WTC11 (cell line): ENCODE measurements around the gene HSD17B3. TPM values are rescaled to one million over a fixed set of nuclear protein-coding genes. Genes with fewer than 3 reads are reported as not detected.

ENCODE experiments used
- ATAC-seq: fragments of 200-7000 bp; cut with Tn5 transposase; 2 replicates; pipeline ENCODE4 v1.10.0; 2021; ENCODE audit warnings: mild to moderate bottlenecking, moderate library complexity
- CTCF ChIA-PET: fragments of 300-600 bp; sonication (Branson Sonifier 250); formaldehyde crosslinking; loops from one replicate; lab custom pipeline; 2021; ENCODE audit warnings: antibody characterized with exemption; lab: Charles Lee
- POLR2A ChIA-PET: fragments of 350-600 bp; sonication (Branson Sonifier 250); formaldehyde crosslinking; loops from one replicate; lab custom pipeline; 2021; ENCODE audit warnings: antibody characterized with exemption; lab: Charles Lee
- DNase-seq: peaks from one replicate; pipeline ENCODE4 v3.0.0; 2021; ENCODE audit warnings: low spot score
- H3K27ac Mint-ChIP-seq: 2 replicates; pipeline ENCODE4 v1.8.0; 2021; ENCODE audit warnings: mixed read lengths
- H3K27me3 Mint-ChIP-seq: 2 replicates; pipeline ENCODE4 v1.8.0; 2021; ENCODE audit warnings: low read depth, mild to moderate bottlenecking, moderate library complexity, mixed read lengths
- H3K36me3 Mint-ChIP-seq: 2 replicates; pipeline ENCODE4 v1.8.0; 2021; ENCODE audit warnings: mixed read lengths
- H3K4me1 Mint-ChIP-seq: 2 replicates; pipeline ENCODE4 v1.8.0; 2022; ENCODE audit warnings: mixed read lengths
- H3K4me3 Mint-ChIP-seq: 2 replicates; pipeline ENCODE4 v1.8.0; 2021; ENCODE audit warnings: mild to moderate bottlenecking, moderate library complexity, mixed read lengths
- H3K9me3 Mint-ChIP-seq: 2 replicates; pipeline ENCODE4 v1.8.0; 2021; ENCODE audit warnings: mixed read lengths
- FOXK1 ChIP-seq: sonication (generic); formaldehyde crosslinking; IDR thresholded peaks from 2 replicates; pipeline ENCODE4 v1.8.0; 2022; ENCODE audit warnings: mild to moderate bottlenecking, moderate library complexity, missing genetic modification reagents
- GABPB1 ChIP-seq: sonication (generic); formaldehyde crosslinking; IDR thresholded peaks from 2 replicates; pipeline ENCODE4 v1.8.1; 2023; ENCODE audit warnings: mild to moderate bottlenecking, missing genetic modification reagents
- NR1H2 ChIP-seq: sonication (generic); formaldehyde crosslinking; IDR thresholded peaks from 2 replicates; pipeline ENCODE4 v1.9.0; 2021; ENCODE audit warnings: mild to moderate bottlenecking, moderate library complexity, missing genetic modification reagents
- NR2C2 ChIP-seq: sonication (generic); formaldehyde crosslinking; IDR thresholded peaks from 2 replicates; pipeline ENCODE4 v1.8.0; 2022; ENCODE audit warnings: mild to moderate bottlenecking, missing genetic modification reagents
- RELA ChIP-seq: sonication (generic); formaldehyde crosslinking; IDR thresholded peaks from 2 replicates; pipeline ENCODE4 v1.8.1; 2022; ENCODE audit warnings: missing genetic modification reagents, mild to moderate bottlenecking, borderline replicate concordance
- SOX15 ChIP-seq: fragments of 250-450 bp; sonication (Bioruptor Pico); IDR thresholded peaks from 2 replicates; pipeline ENCODE4 v1.9.0; 2021; ENCODE audit warnings: mild to moderate bottlenecking
- ZNF138 ChIP-seq: sonication (generic); formaldehyde crosslinking; conservative IDR thresholded peaks from 2 replicates; pipeline ENCODE4 v1.8.1; 2022; ENCODE audit warnings: mild to moderate bottlenecking, moderate library complexity, missing genetic modification reagents
- total RNA-seq: library from RNA; stranded (reverse); gene quantifications from 3 replicates; pipeline ENCODE4 v1.2.3, GENCODE V29; 2021
- TF ChIP-seq, protein P1 (sequence below): sonication (generic); formaldehyde crosslinking; IDR thresholded peaks from 2 replicates; pipeline ENCODE4 v1.8.1; 2023; ENCODE audit warnings: mild to moderate bottlenecking, moderate library complexity, missing genetic modification reagents
- TF ChIP-seq, protein P2 (sequence below): sonication (generic); formaldehyde crosslinking; IDR thresholded peaks from 2 replicates; pipeline ENCODE4 v1.8.0; 2022; ENCODE audit warnings: mild to moderate bottlenecking, missing genetic modification reagents
- TF ChIP-seq, protein P3 (sequence below): sonication (generic); formaldehyde crosslinking; IDR thresholded peaks from 2 replicates; pipeline ENCODE4 v1.8.0; 2023; ENCODE audit warnings: missing genetic modification reagents
- TF ChIP-seq, protein P4 (sequence below): sonication (generic); formaldehyde crosslinking; IDR thresholded peaks from 2 replicates; pipeline ENCODE4 v1.8.1; 2023; ENCODE audit warnings: mild to moderate bottlenecking, missing genetic modification reagents
- TF ChIP-seq, protein P5 (sequence below): sonication (generic); formaldehyde crosslinking; IDR thresholded peaks from 2 replicates; pipeline ENCODE4 v1.8.1; 2022; ENCODE audit warnings: low read depth, missing genetic modification reagents, borderline replicate concordance
- TF ChIP-seq, protein P6 (sequence below): sonication (generic); formaldehyde crosslinking; IDR thresholded peaks from 2 replicates; pipeline ENCODE4 v1.8.1; 2022; ENCODE audit warnings: missing genetic modification reagents, borderline replicate concordance
- TF ChIP-seq, protein P7 (sequence below): fragments of 250-450 bp; sonication (Bioruptor Pico); conservative IDR thresholded peaks from 2 replicates; pipeline ENCODE4 v1.9.0; 2021; ENCODE audit warnings: mild to moderate bottlenecking
- TF ChIP-seq, protein P8 (sequence below): sonication (generic); formaldehyde crosslinking; IDR thresholded peaks from 2 replicates; pipeline ENCODE4 v1.8.1; 2023; ENCODE audit warnings: mild to moderate bottlenecking, missing genetic modification reagents, borderline replicate concordance
- TF ChIP-seq, protein P9 (sequence below): sonication (generic); formaldehyde crosslinking; IDR thresholded peaks from 2 replicates; pipeline ENCODE4 v1.8.1; 2023; ENCODE audit warnings: mild to moderate bottlenecking, missing genetic modification reagents

HSD17B3 gene
- total RNA-seq, 1 experiment from 2014 or later, result not detected

DNA sequence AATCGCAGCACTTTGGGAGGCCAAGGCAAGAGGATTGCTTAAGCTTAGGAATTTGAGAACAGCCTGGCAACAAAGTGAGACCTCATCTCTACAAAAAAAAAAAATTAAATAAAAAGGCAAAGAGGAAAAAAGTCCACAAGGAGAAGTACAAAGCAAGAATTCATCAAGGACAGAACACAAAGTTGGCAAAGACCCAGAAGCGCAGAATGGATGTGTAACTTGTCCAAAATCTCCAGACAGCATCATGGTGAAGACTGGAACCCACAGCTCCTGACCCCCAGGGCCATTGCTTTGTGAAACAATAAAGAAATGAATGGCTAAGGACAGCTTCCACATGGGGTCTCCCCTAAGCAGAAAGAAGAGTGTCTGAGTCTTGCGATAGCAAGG, 7.8 kb downstream of the HSD17B3 start:
- peaks cover 24% of the 10 kb centered on the region for H3K9me3 Mint-ChIP-seq
- TF ChIP-seq, protein P1, sequence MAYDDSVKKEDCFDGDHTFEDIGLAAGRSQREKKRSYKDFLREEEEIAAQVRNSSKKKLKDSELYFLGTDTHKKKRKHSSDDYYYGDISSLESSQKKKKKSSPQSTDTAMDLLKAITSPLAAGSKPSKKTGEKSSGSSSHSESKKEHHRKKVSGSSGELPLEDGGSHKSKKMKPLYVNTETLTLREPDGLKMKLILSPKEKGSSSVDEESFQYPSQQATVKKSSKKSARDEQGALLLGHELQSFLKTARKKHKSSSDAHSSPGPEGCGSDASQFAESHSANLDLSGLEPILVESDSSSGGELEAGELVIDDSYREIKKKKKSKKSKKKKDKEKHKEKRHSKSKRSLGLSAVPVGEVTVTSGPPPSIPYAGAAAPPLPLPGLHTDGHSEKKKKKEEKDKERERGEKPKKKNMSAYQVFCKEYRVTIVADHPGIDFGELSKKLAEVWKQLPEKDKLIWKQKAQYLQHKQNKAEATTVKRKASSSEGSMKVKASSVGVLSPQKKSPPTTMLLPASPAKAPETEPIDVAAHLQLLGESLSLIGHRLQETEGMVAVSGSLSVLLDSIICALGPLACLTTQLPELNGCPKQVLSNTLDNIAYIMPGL (CRISPR knock-in tag), result no peak
- no peak for TF ChIP-seq NR2C2 (CRISPR knock-in tag)
- TF ChIP-seq, protein P2, sequence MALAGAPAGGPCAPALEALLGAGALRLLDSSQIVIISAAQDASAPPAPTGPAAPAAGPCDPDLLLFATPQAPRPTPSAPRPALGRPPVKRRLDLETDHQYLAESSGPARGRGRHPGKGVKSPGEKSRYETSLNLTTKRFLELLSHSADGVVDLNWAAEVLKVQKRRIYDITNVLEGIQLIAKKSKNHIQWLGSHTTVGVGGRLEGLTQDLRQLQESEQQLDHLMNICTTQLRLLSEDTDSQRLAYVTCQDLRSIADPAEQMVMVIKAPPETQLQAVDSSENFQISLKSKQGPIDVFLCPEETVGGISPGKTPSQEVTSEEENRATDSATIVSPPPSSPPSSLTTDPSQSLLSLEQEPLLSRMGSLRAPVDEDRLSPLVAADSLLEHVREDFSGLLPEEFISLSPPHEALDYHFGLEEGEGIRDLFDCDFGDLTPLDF (CRISPR knock-in tag), result no peak
- no peak for TF ChIP-seq NR1H2 (CRISPR knock-in tag)
- no peak for TF ChIP-seq RELA (CRISPR knock-in tag)
- no peak for TF ChIP-seq GABPB1
- TF ChIP-seq, protein P3, sequence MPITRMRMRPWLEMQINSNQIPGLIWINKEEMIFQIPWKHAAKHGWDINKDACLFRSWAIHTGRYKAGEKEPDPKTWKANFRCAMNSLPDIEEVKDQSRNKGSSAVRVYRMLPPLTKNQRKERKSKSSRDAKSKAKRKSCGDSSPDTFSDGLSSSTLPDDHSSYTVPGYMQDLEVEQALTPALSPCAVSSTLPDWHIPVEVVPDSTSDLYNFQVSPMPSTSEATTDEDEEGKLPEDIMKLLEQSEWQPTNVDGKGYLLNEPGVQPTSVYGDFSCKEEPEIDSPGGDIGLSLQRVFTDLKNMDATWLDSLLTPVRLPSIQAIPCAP (CRISPR knock-in tag), result no peak
- no peak for TF ChIP-seq SOX15
- TF ChIP-seq, protein P4, sequence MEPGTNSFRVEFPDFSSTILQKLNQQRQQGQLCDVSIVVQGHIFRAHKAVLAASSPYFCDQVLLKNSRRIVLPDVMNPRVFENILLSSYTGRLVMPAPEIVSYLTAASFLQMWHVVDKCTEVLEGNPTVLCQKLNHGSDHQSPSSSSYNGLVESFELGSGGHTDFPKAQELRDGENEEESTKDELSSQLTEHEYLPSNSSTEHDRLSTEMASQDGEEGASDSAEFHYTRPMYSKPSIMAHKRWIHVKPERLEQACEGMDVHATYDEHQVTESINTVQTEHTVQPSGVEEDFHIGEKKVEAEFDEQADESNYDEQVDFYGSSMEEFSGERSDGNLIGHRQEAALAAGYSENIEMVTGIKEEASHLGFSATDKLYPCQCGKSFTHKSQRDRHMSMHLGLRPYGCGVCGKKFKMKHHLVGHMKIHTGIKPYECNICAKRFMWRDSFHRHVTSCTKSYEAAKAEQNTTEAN, result no peak
- TF ChIP-seq, protein P5, sequence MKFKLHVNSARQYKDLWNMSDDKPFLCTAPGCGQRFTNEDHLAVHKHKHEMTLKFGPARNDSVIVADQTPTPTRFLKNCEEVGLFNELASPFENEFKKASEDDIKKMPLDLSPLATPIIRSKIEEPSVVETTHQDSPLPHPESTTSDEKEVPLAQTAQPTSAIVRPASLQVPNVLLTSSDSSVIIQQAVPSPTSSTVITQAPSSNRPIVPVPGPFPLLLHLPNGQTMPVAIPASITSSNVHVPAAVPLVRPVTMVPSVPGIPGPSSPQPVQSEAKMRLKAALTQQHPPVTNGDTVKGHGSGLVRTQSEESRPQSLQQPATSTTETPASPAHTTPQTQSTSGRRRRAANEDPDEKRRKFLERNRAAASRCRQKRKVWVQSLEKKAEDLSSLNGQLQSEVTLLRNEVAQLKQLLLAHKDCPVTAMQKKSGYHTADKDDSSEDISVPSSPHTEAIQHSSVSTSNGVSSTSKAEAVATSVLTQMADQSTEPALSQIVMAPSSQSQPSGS (CRISPR knock-in tag), result no peak
- TF ChIP-seq FOXK1 (CRISPR knock-in tag), result no peak
- TF ChIP-seq, protein P6, sequence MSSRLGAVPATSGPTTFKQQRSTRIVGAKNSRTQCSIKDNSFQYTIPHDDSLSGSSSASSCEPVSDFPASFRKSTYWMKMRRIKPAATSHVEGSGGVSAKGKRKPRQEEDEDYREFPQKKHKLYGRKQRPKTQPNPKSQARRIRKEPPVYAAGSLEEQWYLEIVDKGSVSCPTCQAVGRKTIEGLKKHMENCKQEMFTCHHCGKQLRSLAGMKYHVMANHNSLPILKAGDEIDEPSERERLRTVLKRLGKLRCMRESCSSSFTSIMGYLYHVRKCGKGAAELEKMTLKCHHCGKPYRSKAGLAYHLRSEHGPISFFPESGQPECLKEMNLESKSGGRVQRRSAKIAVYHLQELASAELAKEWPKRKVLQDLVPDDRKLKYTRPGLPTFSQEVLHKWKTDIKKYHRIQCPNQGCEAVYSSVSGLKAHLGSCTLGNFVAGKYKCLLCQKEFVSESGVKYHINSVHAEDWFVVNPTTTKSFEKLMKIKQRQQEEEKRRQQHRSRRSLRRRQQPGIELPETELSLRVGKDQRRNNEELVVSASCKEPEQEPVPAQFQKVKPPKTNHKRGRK, result no peak
- no peak for TF ChIP-seq ZNF138 (CRISPR knock-in tag)
- TF ChIP-seq, protein P7, sequence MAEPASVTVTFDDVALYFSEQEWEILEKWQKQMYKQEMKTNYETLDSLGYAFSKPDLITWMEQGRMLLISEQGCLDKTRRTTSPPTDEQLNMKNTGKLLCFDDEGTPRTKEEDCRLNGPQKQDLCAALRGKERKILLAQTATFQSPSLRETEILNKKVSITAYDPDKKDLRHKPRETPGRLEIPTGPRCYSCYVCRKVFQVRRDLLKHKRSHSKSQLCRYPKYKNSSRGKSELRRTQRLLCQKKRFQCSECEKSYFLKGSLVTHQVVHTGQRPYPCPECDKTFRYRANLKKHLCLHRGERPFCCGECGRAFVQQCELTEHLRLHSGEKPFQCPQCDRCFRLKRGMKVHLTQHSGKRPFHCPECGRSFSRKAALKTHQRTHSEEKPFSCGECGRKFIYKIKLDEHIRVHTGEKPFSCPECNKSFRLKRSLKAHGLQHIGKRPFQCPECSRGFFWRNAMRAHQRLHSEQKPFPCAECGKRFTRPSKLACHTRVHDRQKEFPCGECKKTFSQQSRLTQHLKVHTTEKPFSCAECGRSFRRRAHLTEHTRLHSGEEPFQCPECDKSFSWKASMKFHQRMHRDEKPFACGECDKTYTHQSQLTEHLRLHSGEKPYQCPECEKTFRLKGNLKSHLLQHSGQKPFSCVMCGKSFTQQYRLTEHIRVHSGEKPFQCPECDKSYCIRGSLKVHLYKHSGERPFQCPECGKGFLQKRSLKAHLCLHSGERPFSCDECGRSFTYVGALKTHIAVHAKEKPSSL (CRISPR knock-in tag), result no peak
- TF ChIP-seq, protein P8, sequence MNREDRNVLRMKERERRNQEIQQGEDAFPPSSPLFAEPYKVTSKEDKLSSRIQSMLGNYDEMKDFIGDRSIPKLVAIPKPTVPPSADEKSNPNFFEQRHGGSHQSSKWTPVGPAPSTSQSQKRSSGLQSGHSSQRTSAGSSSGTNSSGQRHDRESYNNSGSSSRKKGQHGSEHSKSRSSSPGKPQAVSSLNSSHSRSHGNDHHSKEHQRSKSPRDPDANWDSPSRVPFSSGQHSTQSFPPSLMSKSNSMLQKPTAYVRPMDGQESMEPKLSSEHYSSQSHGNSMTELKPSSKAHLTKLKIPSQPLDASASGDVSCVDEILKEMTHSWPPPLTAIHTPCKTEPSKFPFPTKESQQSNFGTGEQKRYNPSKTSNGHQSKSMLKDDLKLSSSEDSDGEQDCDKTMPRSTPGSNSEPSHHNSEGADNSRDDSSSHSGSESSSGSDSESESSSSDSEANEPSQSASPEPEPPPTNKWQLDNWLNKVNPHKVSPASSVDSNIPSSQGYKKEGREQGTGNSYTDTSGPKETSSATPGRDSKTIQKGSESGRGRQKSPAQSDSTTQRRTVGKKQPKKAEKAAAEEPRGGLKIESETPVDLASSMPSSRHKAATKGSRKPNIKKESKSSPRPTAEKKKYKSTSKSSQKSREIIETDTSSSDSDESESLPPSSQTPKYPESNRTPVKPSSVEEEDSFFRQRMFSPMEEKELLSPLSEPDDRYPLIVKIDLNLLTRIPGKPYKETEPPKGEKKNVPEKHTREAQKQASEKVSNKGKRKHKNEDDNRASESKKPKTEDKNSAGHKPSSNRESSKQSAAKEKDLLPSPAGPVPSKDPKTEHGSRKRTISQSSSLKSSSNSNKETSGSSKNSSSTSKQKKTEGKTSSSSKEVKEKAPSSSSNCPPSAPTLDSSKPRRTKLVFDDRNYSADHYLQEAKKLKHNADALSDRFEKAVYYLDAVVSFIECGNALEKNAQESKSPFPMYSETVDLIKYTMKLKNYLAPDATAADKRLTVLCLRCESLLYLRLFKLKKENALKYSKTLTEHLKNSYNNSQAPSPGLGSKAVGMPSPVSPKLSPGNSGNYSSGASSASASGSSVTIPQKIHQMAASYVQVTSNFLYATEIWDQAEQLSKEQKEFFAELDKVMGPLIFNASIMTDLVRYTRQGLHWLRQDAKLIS (CRISPR knock-in tag), result no peak
- TF ChIP-seq, protein P9, sequence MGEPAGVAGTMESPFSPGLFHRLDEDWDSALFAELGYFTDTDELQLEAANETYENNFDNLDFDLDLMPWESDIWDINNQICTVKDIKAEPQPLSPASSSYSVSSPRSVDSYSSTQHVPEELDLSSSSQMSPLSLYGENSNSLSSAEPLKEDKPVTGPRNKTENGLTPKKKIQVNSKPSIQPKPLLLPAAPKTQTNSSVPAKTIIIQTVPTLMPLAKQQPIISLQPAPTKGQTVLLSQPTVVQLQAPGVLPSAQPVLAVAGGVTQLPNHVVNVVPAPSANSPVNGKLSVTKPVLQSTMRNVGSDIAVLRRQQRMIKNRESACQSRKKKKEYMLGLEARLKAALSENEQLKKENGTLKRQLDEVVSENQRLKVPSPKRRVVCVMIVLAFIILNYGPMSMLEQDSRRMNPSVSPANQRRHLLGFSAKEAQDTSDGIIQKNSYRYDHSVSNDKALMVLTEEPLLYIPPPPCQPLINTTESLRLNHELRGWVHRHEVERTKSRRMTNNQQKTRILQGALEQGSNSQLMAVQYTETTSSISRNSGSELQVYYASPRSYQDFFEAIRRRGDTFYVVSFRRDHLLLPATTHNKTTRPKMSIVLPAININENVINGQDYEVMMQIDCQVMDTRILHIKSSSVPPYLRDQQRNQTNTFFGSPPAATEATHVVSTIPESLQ, result no peak
- TF ChIP-seq, all 79 proteins: peak for 0
- Mint-ChIP-seq H3K27me3 (peaks cover 2% of the 10 kb centered on the region; the same call in 1 of the 2 replicates), H3K36me3 (peaks cover 13% of the 10 kb centered on the region), H3K27ac (no peak overlapping the region), H3K4me1 (peaks cover 19% of the 10 kb centered on the region), H3K4me3 (no peak overlapping the region)
- ChIA-PET POLR2A (no interaction called here), CTCF (no interaction called here)
- ATAC-seq, result no peak
- no peak for DNase-seq
